ENCODE data around the gene JAM2.
"Not testable (repeated sequence)": the region's sequence is repeated elsewhere in the genome, so short reads cannot be mapped to it uniquely, and the experiment has no call there.

DNA sequence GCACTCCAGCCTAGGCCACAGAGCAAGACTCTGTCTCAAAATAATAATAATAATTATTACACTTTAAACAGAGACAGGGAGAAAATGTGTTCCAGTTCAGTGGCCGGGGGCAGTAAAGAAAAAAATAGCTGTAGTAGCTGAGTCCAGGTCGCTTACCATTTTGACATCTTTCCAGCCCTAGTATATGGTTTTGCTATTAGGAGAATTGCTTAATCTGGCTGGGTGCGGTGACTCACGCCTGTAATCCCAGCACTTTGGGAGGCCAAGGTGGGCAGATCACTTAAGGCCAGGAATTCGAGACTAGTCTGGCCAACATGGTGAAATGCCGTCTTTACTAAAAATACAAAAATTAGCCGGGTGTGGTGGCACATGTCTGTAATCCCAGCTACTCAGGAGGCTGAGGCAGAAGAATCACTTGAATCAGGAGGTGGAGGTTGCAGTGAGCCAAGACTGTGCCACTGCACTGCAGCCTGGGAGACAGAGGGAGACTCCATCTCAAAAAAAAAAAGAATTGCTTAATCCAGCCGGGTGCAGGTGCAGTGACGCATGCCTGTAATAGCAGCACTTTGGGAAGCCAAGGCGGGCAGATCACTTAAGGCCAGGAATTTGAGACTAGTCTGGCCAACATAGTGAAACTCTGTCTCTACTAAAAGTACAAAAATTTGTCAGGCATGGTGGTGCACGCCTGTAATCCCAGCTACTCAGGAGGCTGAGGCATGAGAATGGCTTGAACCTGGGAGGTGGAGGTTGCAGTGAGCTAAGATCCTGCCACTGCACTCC is 13.1 kb upstream of the JAM2 start:
- TF ChIP-seq, protein P1, sequence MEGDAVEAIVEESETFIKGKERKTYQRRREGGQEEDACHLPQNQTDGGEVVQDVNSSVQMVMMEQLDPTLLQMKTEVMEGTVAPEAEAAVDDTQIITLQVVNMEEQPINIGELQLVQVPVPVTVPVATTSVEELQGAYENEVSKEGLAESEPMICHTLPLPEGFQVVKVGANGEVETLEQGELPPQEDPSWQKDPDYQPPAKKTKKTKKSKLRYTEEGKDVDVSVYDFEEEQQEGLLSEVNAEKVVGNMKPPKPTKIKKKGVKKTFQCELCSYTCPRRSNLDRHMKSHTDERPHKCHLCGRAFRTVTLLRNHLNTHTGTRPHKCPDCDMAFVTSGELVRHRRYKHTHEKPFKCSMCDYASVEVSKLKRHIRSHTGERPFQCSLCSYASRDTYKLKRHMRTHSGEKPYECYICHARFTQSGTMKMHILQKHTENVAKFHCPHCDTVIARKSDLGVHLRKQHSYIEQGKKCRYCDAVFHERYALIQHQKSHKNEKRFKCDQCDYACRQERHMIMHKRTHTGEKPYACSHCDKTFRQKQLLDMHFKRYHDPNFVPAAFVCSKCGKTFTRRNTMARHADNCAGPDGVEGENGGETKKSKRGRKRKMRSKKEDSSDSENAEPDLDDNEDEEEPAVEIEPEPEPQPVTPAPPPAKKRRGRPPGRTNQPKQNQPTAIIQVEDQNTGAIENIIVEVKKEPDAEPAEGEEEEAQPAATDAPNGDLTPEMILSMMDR (IDR thresholded peaks at IDR 0.05), result not testable (repeated sequence)
- TF ChIP-seq POLR2A (IDR thresholded peaks at IDR 0.05), result not testable (repeated sequence)

Measured in heart left ventricle (tissue), 13 donors.